Measurements from ENCODE around the gene ZNF782. TPM values are rescaled to one million over a fixed set of nuclear protein-coding genes. Genes with fewer than 3 reads are reported as not detected.
"Not testable (repeated sequence)": the region's sequence is repeated elsewhere in the genome, so short reads cannot be mapped to it uniquely, and the experiment has no call there.

ZNF782 gene
- total RNA-seq: 1 to 10 TPM; 5.6 to 5.7 TPM

DNA sequence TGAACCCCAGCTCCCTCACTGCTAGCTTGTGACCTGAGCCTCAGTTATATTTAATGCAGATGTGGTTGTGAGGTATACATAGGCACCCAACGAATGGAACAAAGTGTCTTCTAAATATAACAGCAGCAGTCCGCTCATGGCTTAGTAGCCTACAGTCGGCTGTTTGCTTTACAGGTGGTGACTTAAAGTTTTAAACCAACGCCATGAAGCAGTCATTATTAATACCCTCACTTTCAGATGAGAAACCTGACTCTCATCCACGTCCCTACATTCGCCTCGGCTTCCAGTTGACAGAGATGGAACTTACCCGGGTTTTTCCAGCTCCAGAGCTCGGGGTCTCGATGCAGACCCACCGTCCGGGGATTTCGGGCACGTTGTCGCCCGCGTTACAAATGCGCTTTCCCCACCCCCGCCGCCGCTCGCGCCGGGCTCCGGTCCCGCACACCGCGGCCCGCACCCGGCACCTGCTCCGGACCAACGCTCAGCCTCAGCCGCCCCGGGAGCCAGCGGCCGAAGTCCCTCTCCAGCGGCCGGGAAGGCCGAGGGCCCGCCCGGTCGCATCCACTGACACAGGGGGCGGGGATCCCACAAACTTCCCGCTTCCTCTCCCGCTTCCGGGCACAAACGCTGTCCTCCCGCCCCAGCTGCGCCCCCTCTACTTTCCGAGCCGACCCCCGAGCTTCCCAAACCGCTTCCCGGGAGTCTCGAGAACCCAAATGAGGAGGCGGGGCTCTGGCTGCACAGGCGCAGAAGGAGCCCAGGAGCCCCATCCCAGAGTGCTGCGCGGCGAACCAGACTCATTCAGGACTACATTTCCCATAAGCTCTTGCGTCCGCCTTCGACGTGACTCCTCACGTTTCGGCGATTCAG, at the start of gene ZNF782:
ZNF782 (minus strand) TSS at position 734 of the 870 bp plus-strand sequence. CDS start 2,553 bp downstream, outside the sequence.
- no peaks in the 10 kb centered on the region for H3K9me3 Mint-ChIP-seq
- peak within 1 kb of the TSS; percentile 90 for H3K4me3 Mint-ChIP-seq
- H3K27me3 Mint-ChIP-seq: peaks cover 4% of the 10 kb centered on the region
- peaks cover 24% of the 10 kb centered on the region for H3K36me3 Mint-ChIP-seq (ENCODE audit: low read depth)
- peak; percentile 95 for ATAC-seq (replicated peaks)
- peaks cover 17% of the 10 kb centered on the region for H3K4me1 Mint-ChIP-seq
- H3K27ac Mint-ChIP-seq: peak within 1 kb of the TSS; percentile 95

DNA sequence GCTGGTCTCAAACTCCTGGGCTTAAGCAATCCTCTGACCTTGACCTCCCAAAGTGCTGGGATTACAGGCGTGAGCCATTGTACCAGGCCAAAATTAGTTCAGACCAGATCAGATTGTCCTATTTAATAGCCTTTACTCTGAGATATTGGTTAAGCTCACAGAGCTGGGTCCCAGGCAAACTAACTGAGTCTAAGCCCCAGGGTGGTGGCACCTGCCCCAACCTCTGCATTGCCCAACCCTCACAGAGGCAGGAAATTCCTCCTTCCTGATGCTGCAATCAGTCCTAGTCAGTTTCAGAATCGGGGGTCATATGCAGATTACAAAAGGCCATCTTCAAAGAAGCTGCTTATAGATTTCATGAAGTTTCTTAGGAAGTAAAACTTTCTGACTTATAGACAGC, 45.7 kb upstream of the ZNF782 start:
- peaks cover 33% of the 10 kb centered on the region for H3K36me3 Mint-ChIP-seq (ENCODE audit: low read depth)
- H3K27me3 Mint-ChIP-seq; H3K4me3 Mint-ChIP-seq; ATAC-seq (replicated peaks); H3K9me3 Mint-ChIP-seq; H3K4me1 Mint-ChIP-seq; H3K27ac Mint-ChIP-seq: not testable (repeated sequence)

DNA sequence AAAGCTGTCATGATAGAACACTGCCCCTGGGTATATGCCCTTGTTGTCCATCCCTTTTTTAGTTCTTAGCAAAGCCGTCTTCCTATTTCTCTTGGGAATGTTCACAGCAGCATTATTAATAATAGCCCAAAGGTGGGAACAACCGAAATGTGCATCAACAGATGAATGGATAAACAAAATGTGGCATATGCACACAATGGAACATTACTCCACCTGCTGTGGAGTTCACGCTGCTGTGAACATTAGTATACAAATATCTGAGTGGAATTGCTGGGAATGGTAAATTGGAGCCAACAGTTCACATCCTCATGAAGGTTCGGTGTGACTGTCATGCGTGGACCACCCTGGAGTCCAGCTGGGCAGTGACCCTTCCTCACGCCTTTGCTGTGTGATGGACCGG, 37.8 kb upstream of the ZNF782 start:
- Mint-ChIP-seq H3K9me3 (no peaks in the 10 kb centered on the region), H3K27ac (no peak overlapping the region), H3K4me3 (no peak overlapping the region), H3K36me3 (ENCODE audit: low read depth) (peaks cover 70% of the 10 kb centered on the region), H3K4me1 (no peaks in the 10 kb centered on the region), H3K27me3 (no peaks in the 10 kb centered on the region)
- ATAC-seq (replicated peaks): no peak

DNA sequence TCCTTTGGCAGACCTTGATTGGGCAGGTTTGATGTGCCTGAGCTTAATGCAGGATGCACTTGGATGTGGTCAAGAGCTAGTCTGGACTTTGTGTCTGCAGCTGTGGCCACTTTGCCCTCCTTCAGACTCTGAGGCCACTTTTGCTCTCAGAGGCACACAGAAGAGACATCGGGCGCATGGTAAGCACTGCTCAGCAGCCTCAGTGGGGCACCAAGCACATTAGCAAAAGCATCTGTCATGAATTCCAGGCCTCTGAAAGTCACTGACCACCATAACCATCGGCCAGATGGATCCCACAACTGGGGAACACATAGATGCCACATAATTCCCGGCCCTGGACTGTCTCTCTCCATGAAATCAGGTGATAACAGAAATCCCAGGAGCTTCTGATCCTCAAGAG, 34.3 kb upstream of the ZNF782 start:
- ATAC-seq (replicated peaks): no peak
- peaks cover 5% of the 10 kb centered on the region for H3K4me1 Mint-ChIP-seq
- H3K9me3 Mint-ChIP-seq: no peaks in the 10 kb centered on the region
- H3K27me3 Mint-ChIP-seq: no peaks in the 10 kb centered on the region
- H3K4me3 Mint-ChIP-seq: no peak overlapping the region
- H3K36me3 Mint-ChIP-seq (ENCODE audit: low read depth): peaks cover 36% of the 10 kb centered on the region
- no peak overlapping the region for H3K27ac Mint-ChIP-seq

DNA sequence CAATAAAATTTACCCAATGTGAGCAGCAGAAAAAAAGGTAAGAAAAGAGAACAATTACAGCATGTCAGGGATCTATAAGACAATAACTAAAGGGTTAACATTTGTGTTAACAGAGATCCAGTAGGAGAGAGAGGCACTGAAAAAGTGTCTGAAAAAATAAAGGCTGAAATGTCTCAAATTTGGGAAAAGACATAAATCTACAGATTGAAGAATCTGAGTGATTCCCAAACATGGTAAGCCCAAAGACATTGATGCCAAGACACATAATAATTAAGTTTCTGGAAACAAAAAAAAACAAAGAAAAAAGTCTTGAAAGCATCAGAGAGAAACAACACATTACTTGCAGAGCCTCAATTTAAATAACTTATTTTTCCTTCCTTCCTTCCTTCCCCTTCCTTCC, 31.1 kb upstream of the ZNF782 start:
- no peak overlapping the region for H3K27ac Mint-ChIP-seq
- H3K4me3 Mint-ChIP-seq: no peak overlapping the region
- no peaks in the 10 kb centered on the region for H3K9me3 Mint-ChIP-seq
- peaks cover 11% of the 10 kb centered on the region for H3K4me1 Mint-ChIP-seq
- H3K36me3 Mint-ChIP-seq (ENCODE audit: low read depth): peaks cover 12% of the 10 kb centered on the region
- H3K27me3 Mint-ChIP-seq: no peaks in the 10 kb centered on the region
- ATAC-seq (replicated peaks): no peak

DNA sequence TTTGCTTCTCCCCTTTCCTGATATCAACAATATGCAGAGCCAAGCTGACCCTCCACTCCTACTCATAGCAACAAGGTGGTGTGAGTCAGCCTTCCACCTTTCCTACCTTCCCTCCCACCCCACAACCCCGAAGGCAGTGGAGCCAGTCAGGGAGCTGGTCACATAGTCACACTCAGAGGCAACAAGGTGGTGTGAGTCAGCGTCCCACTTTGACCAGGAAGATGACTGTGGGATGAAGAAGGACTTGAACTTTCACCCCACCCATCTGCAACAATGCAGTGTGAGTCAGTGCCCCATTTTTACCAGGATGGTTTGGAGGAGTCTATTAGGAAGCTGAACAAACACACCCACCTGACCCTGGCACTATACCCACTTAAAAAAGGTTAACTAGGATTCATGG, 30.1 kb upstream of the ZNF782 start:
- H3K27me3 Mint-ChIP-seq: no peaks in the 10 kb centered on the region
- ATAC-seq (replicated peaks): peak; percentile 99
- H3K27ac Mint-ChIP-seq: peak overlapping the region; percentile 77
- peaks cover 5% of the 10 kb centered on the region for H3K36me3 Mint-ChIP-seq (ENCODE audit: low read depth)
- no peak overlapping the region for H3K4me3 Mint-ChIP-seq
- H3K4me1 Mint-ChIP-seq: peaks cover 11% of the 10 kb centered on the region
- no peaks in the 10 kb centered on the region for H3K9me3 Mint-ChIP-seq

DNA sequence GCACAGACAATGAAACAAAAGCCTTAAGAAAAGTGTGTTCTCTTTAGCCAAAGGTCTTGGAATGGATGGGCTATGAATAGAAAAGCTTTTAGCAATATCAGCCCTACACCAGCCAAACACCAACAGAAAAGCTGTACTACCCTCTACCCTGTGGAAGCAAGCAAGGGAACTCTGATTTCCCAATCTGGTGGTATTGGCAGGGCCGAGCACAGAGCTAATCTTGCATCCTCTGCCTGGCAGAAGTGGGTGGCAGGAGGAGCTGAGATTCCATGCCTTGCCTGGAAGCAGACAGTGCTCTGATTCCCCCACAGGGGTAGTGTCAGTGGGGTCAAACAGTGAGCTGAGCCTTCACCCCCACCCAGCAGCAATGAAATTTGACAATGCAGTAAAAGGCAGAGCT, 29.6 kb upstream of the ZNF782 start:
- Mint-ChIP-seq H3K4me1 (peaks cover 11% of the 10 kb centered on the region), H3K27ac (peak overlapping the region; percentile 77), H3K27me3 (no peaks in the 10 kb centered on the region), H3K36me3 (ENCODE audit: low read depth) (peaks cover 5% of the 10 kb centered on the region), H3K9me3 (no peaks in the 10 kb centered on the region), H3K4me3 (no peak overlapping the region)
- ATAC-seq (replicated peaks): no peak

DNA sequence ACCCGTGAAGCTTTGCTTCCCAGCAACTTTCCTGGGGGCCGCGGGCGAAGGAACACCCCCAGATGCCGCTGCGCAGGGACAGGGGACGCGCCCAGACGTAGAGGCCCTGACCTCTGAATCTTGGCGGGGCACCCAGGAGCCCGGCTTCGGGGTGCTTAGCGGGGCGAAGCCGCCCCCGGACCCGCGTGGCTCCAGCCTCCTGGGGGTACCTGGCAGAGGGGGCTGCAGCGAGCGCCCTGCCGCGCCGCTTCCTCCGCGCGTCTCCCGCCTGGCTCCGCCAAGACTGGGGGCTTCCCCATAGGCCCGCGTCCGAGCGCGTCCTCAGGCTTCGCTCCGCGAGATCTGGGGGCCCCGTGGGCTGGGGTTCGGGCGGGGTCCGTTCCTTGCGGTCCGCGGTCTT, 23.0 kb upstream of the ZNF782 start:
- H3K27ac Mint-ChIP-seq: no peak overlapping the region
- peaks cover 6% of the 10 kb centered on the region for H3K36me3 Mint-ChIP-seq (ENCODE audit: low read depth)
- no peak for ATAC-seq (replicated peaks)
- no peak overlapping the region for H3K4me3 Mint-ChIP-seq
- H3K9me3 Mint-ChIP-seq: no peaks in the 10 kb centered on the region
- H3K4me1 Mint-ChIP-seq: peaks cover 18% of the 10 kb centered on the region
- H3K27me3 Mint-ChIP-seq: peaks cover 29% of the 10 kb centered on the region

DNA sequence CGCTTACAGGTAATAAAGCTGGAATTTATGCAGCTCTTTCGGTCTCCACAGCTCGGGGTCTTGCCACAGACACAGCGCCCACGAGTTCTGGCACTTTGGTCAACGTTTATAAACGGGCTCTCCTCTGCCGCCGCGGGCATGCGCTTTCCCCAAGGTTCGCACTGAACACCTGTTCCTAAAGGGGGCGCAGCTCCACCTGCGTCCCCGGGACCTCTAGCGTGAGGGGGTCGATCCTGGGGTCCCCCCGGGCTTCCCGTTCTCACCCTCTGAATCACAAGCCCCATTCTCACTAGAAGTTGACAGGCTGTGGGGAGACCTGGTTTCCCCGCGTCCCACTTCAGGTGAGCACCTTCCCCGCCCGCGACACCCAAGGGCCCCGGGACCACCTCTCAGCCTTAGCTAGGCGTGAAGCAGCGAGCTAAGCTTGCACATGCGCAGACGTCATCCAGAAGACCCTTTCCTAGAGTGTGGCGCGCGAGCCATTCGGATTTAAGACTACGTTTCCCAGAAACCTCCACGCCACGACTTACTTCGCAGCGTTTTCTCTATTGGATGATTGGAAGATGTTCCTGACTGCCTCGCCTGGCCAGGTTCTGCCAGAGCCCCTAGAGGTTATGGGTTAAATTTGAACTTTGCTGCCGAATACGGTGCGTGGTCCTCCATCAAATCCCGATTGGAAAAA, 21.3 kb upstream of the ZNF782 start:
- H3K27ac Mint-ChIP-seq: peak overlapping the region; percentile 71
- H3K4me3 Mint-ChIP-seq: peak overlapping the region; percentile 88
- peaks cover 29% of the 10 kb centered on the region for H3K27me3 Mint-ChIP-seq
- peaks cover 6% of the 10 kb centered on the region for H3K36me3 Mint-ChIP-seq (ENCODE audit: low read depth)
- peaks cover 18% of the 10 kb centered on the region for H3K4me1 Mint-ChIP-seq
- H3K9me3 Mint-ChIP-seq: no peaks in the 10 kb centered on the region
- peak; percentile 38 for ATAC-seq (replicated peaks)

DNA sequence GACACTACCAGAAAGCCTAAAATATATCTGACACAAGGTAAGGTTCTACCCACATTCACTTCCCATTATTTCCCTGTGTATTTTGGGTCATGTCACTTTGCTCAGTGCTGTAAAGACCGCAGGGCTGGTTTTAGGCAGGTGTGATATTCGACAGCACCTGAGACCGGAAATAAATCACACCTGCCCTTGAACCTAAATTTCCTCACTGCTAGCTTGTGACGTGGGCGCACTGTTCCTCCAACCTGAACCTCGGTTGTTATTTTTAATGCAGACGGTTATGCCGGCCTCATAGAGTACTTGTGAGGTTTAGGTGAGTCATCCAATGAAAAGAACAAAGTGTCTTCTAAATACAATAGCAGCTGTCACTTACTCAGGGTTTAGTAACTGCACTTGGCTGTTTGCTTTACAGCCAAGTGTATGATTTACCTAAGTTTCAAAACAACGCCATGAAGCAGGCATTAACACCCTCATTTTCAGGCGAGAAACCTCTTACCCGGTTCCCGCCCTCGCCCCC, 20.7 kb upstream of the ZNF782 start:
- H3K9me3 Mint-ChIP-seq: no peaks in the 10 kb centered on the region
- H3K36me3 Mint-ChIP-seq (ENCODE audit: low read depth): peaks cover 6% of the 10 kb centered on the region
- ATAC-seq (replicated peaks): peak; percentile 97
- peak overlapping the region; percentile 71 for H3K27ac Mint-ChIP-seq
- H3K27me3 Mint-ChIP-seq: peaks cover 29% of the 10 kb centered on the region
- peaks cover 18% of the 10 kb centered on the region for H3K4me1 Mint-ChIP-seq
- peak overlapping the region; percentile 88 for H3K4me3 Mint-ChIP-seq

DNA sequence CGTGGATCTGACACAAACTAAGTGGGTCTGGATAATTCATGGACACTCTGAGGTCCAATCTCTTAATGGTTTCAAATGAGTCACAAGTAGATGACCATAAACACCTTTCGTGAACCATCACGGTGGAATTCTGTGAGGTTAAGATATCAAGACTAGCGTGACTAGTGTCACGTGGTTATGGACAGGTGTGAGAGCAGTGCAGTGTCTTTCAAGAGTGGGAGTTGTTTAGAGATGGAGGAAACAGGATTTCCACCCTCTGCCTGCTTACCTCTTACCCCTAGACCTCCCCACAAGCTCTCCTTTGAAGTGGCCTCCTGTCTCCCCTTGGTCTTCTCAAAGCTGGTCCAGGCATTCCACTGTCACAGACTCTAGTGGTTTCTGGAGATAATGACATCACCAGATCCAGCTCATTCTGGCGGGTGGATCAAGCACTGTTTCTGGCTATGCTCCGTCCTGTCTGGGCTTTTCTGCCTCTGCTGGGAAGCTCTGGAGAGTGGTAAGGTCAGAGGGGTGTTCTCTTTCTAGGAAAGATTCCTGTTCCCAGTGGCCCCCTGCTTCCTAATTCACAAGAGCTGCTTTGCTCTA, 20.0 kb upstream of the ZNF782 start:
- no peak for ATAC-seq (replicated peaks)
- Mint-ChIP-seq H3K4me1 (peaks cover 18% of the 10 kb centered on the region), H3K27me3 (peaks cover 29% of the 10 kb centered on the region), H3K4me3 (no peak overlapping the region), H3K36me3 (ENCODE audit: low read depth) (peaks cover 6% of the 10 kb centered on the region), H3K9me3 (no peaks in the 10 kb centered on the region), H3K27ac (no peak overlapping the region)

DNA sequence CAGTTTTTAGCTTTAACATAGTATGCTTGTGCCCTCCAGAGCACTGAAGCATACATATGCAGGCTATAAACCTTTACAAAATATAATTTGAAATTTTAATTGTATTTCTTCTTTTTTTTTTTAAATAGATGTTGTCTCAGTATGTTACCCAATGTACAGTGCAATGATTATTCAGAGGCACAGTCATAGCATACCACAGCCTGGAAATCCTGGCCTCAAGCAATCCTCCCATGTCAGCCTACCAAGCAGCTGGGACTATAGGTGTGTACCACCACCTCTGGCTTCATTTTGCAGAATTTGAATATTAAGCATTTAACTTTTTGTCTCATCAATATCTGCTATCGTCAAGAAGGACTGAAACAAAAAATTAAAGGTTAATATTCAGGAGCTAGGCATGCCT, 16.9 kb upstream of the ZNF782 start:
- Mint-ChIP-seq H3K4me1 (peaks cover 18% of the 10 kb centered on the region), H3K9me3 (no peaks in the 10 kb centered on the region), H3K27ac (no peak overlapping the region), H3K4me3 (no peak overlapping the region), H3K27me3 (peaks cover 17% of the 10 kb centered on the region), H3K36me3 (ENCODE audit: low read depth) (peaks cover 6% of the 10 kb centered on the region)
- no peak for ATAC-seq (replicated peaks)

DNA sequence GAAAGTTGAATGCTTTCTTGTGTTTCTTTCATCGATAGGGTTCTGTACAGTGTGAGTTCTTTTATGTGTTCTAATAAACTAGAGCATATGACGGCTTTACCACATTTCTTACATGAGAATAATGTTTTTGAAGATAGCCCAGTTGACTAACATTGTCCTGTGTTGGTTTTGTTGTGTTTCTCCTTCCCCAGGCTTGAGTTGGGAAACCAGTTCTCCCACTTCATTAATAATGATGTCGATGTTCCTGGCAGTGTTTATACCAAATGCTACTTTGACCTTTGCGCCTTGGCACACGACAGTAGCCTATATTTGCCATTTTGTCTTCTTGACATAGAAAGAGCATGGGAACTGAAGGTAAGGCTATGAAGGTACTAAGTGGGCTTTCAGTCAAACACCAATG, 14.4 kb upstream of the ZNF782 start:
- no peaks in the 10 kb centered on the region for H3K27me3 Mint-ChIP-seq
- peaks cover 6% of the 10 kb centered on the region for H3K9me3 Mint-ChIP-seq
- no peak overlapping the region for H3K4me3 Mint-ChIP-seq
- no peaks in the 10 kb centered on the region for H3K36me3 Mint-ChIP-seq (ENCODE audit: low read depth)
- no peak for ATAC-seq (replicated peaks)
- no peaks in the 10 kb centered on the region for H3K4me1 Mint-ChIP-seq
- H3K27ac Mint-ChIP-seq: no peak overlapping the region

DNA sequence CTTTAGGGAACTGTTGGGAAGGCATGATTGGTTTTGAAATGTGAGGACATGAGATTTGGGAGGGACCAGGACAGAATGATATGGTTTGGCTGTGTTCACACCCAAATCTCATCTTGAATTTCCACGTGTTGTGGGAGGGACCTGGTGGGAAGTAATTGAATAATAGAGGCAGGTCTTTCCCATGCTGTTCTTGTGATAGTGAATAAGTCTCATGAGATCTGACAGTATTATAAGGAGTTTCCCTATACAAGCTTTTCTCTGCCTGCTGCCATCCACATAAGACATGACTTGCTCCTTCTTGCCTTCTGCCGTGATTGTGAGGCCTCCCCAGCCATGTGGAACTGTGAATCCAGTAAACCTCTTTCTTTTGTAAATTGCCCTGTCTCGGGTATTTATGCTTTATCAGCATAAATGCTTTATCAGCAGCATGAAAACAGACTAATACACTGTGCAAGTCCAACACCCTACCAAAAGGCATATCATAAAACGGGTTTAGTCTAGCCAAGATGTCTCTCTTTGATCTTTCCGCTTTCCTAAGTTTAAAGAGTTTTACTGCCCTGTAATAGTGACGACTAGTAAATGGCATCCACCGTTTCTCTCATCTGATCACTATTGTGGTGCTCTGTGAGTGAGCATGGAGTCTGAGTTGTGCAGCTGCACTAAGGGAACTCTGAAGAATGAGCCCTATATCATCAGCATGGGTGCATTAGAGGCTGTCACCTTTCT, 12.9 kb upstream of the ZNF782 start:
- H3K4me3 Mint-ChIP-seq: no peak overlapping the region
- H3K9me3 Mint-ChIP-seq: peaks cover 6% of the 10 kb centered on the region
- no peaks in the 10 kb centered on the region for H3K27me3 Mint-ChIP-seq
- H3K27ac Mint-ChIP-seq: no peak overlapping the region
- no peak for ATAC-seq (replicated peaks)
- H3K36me3 Mint-ChIP-seq (ENCODE audit: low read depth): no peaks in the 10 kb centered on the region
- H3K4me1 Mint-ChIP-seq: no peaks in the 10 kb centered on the region
